Colon (tissue), 2 donors: ENCODE measurements around the gene GRHL3.

Experiments used
- FAIRE-seq: peaks from 2 replicates; lab custom pipeline; 2012; peaks lifted over from hg19 to GRCh38; lab: Jason Lieb, UNC
- donor health status: control.
- donor health status: control.

The GRHL3 gene

DNA sequence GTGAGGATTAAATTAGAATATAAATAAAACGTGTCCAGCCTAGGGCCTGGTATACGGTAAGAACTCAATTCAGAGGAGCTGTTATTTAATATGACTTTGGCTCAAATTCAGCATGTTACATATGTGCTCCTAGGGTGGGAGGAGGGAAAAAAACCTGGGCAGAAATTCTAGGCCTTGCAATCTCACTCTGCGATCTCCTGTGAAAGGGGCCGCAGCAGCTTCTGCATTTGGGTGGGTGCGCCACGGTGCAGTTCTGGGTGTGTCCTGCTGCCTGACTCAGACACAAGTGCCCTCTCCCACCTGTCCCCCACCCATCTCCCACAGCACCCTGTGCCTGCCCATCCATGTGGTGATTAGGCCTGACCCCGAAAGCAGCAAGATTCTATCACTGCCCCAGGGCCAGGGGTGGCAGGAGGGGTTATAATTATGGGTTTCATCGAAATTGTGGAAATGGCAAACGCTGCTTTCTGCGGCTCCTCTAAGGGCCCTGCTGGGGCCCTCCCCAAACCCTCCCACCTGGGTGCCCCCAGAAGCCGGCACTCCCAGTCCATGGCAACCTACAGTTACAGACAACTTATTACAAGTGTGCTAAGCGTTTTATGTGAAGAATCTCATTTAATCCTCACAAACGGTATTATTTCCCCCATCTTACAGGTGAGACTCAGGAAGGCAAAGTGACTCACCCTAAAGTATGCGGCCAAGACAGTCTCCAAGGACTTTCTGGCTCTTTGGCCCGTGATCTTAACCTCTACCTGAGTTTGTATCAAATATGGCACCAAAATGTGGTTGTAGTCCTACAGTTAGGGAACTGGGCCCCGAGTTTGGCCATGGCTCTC lies 25.5 kb upstream of the GRHL3 start:
- FAIRE-seq: no peak

DNA sequence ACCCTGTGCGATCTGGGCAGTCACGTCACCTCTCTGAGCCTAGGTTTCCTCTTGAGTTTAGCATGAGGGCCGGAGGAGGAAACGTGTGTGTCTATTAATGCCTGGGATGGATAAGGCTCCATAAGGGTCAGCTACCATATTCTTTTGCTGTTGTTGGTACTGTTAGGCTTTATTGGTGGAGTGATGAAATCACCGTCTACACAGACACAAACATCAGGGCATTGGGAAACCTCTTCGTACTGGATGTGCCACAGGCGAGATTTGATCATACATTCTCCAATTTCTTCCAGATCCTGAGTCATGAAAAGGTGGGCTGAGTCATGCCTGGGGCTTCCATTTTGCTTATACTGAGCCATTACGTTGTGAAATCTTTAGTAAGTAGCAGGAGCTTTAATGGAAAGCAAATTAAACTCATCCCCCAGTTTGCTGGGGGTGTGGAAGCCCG lies 24.9 kb upstream of the GRHL3 start:
- no peak for FAIRE-seq

DNA sequence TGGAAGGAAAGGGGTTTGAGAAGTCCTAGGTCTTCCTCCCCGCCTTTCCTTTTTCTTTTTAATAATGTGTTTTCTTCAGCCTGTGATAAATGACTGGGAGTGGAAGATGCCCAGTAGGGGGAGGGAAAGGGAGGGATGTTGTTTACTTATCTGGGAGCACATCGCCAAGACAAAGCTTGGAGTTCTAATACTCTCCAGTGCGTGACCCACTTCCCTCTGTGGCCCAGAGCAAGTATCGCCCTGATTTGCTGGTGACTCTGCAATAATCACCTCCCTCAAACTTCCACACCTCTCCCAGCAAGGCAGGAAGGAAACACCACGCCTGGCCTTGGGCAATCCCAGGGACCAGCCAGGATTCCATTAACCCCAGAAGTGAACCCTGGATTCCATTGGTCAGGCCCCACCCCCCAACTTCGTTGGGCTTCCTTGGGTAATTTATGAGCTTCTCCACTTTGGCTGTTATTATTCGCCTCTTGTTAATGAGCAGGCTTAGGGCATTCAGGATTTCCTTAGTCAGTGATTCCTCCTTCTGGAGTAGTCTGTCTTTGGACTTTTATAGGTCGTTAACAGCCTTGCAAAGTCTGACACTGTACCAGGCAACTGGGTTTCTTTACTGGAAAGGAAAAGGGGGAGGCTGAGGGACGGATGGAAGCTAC lies 24.3 kb upstream of the GRHL3 start:
- FAIRE-seq: no peak

DNA sequence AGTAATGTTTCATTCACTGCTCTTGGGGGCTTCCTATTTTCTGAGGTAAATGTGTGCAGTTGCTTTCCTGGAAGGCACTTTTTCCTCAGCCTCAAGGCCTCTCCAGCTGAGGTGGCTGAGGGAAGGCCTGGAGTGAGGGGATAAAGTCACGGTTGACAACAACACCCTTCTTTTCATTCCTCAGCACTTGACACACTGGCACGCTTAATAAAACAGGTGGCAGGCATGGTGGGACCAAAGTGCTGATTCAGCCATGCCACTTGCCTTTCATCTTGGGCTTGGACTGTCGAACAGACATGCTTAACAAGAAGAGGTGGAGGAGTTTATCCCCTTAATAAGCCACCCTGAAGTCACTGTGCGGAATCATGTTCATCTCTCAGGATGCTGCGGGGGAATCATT lies 23.6 kb upstream of the GRHL3 start:
- FAIRE-seq: no peak

DNA sequence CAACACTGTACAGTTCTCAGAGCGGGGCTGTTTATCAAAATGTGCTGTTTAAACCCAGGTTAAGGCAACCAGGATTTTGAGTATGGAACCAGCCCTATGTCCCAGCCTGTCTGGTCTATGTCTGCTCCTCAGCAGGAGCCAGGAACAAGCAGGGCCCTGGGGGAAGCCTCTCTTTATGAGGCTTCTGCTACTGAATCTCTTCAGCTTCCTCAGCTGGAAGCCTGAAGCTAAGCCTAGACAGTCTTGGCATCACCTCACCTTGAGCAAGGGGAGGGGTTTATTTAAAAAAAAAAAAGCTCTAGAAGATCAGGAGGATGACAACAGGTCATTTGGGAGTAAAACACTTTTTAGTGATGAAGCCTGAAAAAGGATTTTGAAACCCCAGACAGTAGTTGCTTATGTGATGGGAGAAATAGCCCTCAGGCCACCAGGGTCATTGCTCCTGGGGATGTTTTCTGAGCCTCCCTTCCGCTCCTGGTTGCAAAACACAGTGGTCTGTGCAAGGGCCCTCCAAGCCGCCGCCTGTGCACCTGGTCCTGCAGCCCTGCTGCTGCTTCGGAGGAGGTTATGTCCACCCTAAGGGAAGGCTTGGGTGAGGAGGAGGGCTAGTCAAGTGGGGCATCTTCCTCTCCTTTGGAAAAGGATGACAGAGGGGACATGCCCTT lies 21.8 kb upstream of the GRHL3 start:
- no peak for FAIRE-seq

DNA sequence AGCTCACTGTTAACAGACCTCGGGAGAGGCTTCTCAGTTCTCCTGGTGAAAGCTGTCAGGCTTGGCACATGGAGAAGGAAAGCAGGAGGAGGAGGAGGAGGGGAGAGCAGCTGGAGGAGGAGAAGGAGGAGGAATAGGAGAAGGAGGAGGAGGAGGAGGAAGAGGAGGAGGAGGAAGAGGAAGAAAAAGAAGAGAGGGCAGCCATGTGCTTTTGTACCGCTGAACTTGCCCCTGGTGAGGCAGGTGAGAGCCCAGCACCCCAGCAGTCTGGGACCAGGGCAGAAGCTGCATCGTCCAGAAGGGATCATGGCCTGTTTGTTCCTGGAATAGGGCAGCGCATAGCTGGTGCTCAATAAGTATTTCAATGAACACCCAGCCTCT lies 21.3 kb upstream of the GRHL3 start:
- no peak for FAIRE-seq

DNA sequence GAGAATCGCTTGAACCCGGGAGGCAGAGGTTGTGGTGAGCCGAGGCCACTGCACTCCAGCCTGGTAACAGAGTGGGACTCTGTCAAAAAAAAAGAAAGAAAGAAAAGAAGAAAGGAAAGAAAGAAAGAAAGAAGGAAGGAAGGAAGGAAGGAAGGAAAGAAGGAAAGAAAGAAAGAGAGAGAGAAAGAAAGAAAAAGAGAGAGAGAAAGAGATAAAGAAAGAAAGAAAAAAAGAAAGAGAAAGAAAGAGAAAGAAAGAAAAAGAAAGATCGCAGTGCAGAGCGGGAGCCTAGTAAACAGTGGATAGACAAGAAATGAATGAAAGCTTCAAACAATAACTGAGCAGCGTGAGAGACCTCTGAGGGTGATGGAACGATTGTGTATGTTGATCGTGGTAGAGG lies 20.6 kb upstream of the GRHL3 start:
- FAIRE-seq: no peak

DNA sequence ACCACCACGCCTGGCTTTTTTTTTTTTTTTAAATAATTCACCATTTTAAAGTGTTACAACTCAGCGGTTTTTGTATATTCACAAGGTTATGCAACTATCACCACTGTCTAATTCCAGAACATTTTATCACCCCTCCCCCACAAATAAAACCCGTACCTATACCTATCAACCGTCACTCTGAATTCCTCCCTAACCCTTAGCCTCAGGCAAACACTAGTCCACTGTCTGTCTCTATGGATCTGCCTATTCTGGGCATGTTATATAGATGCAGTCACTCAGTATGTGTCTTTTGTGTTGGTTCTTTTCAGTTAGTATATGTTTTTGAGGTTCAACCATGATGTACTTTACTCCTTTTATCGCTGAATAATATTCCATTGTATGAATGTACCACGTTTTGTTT lies 19.3 kb upstream of the GRHL3 start:
- FAIRE-seq: no peak

DNA sequence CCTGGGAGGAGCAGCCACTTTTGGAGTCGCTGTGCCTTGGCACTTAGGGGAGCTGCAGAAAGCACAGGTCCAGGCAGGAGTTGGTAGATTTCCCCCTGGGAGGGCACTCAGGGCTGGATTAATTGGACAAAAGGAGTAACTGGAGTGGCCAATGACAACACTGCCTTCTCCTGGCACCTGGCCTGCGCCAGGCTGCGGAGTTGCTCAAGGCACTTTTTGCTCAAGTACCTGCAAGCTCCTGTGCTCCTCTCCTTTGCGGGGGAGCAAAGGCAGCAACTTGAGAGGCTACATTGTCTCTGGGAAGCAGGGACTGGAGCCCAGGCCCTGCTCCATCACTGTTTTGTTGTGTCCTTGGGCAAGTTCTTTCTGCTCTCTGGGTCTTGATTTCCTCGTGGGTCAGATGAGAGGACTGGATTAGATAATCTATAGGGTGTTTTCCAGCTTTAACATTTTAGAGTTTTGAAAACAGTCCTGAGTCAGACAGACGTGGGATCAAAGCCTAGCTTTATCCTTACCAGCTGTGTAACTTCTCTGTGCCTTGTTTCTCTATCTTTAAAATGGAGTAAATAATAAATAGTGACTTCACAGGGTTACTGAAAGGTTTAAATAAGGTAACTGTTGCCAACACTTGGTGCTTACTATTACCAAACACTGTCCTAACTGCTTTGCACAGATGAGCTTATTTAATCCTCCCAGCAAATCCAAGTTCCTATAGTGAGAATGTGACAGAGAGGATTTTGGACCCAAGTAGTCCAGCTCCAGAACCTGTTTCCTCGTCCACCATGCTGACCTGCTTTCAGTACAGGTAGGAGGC lies 18.0 kb upstream of the GRHL3 start:
- no peak for FAIRE-seq

DNA sequence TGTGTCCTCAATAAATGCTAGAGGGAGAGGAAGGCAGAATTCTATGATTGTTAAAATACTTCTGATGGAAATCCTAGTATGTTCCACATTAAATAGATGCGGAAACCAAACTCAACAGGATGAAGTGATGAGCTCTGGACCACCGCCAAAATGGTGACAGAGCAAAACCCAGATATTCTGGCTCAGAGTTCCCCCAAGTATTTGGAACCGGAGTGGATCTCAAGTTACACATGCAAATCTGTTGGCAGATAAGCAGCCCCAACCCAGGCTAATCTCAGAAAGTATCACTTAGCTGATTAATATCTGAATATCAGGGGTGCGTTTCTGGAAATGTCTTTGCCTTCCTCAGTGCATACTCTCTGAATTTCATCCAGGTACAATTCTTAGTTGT lies 17.4 kb upstream of the GRHL3 start:
- FAIRE-seq: no peak

DNA sequence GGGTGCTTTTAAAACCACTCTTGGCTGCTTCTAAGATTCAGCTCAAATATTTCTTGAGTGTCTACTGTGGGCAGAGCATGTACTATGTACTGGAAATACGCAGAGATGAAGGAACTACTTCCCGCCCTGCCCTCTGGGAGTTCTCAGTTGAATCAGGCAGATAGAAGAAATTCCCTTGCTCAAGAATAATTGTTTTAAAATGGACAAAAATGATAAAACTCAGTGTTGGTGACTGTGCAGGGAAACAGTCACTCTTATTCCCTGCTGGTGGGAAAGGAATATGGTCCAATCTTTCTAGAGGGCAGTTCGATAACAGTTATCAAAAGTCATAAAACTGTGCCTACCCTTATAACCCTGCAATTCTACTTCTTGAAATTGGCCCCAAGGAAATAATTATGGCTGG lies 16.9 kb upstream of the GRHL3 start:
- FAIRE-seq: no peak

DNA sequence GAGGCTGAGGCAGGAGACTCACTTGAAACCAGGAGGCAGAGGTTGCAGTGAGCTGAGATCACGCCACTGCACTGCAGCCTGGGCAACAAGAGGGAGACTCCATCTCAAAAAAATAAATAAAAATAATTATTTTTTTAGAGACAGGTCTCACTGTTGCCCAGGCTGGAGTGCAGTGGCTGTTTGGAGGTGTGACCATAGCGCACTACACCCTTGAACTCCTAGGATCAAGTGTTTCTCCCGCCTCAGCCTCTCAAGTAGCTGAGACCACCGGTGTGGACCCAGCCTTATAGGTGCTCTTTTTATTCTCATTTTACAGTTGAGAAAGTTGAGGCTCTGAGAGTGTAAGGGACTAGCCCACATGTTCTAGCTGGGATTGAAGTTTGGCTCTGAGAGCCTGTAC lies 15.6 kb upstream of the GRHL3 start:
- no peak for FAIRE-seq

DNA sequence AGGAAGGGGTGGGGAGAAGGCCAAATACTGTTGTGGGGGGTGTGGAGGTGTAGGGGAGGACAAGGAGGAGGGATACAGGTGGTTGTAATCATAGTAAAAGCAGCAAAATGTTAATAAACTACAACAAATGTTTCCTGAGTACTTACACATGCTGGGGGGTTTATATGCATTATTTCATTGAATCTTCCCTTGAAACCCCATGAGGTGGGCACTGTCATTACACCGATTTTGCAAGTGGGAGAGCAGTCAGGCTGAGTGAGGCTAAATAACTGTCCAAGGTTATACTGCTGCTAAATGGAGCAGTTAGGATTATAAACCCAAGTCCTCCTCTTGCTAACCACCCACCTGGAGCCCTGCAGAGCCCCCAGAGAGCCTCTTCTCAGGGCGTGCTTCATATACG lies 14.4 kb upstream of the GRHL3 start:
- no peak for FAIRE-seq

DNA sequence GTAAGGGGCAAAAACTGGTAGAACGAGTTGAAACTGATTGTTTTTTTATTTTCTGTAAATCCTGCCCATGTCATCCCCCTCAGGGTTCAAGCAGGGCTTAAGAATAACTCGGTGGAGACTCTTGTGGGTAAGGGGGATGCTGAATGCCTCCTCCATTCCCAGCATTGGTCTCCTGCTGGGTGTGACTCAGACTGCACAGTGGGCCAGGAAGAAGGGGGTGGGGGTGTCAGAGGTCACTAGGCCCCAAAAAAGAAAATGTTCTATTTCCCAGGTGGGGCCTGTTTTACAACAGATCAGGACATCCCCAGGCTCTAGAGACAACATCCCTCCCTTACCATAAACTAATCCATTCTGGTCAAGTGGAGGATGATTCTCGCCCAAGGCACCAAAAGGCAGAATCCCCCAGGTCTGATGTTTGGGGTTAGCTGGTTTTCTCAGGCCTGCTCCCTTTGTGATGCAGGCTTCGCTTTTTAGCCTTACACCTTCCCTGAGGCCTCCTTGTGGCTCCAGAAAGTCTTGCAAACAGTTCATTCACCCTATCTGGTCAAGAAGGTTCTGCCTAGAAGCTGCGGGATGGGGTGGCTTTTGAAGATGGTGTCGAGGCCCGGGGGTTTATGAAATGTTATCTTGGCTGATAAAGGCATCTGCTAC lies 10.7 kb upstream of the GRHL3 start:
- no peak for FAIRE-seq

DNA sequence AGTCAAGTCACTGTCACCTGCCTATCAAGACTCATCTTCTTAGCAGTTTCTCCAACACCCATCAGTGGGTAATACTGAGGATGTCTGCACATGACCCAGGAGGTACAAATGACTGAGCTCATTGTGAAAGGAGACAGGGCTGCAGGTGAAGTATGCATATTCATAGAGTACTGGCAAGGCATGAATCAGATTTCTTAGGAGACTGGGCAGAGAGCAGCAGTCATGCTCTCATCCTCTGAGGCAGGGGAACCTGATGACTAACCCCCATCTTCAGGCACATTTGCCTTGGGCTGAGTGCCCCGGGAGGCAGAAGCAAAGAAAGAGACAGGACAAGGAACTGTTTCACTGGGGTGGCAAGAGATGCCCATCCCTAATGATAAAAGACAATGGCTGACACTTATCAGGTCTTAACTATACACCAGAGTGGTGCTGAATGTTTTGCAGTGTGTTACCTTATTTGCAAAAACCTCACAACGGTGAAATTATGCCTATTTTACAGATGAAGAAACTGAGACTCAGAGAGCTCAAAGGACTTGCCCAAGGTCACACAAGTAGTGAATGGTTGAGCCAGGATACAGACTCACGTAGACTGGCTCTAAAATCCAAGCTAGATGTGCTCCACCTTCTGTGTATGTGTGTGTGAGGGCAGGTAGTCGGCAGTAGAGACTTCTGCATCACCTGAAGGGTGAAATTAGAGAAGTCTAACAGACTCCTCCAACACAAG lies 9.2 kb upstream of the GRHL3 start:
- no peak for FAIRE-seq

DNA sequence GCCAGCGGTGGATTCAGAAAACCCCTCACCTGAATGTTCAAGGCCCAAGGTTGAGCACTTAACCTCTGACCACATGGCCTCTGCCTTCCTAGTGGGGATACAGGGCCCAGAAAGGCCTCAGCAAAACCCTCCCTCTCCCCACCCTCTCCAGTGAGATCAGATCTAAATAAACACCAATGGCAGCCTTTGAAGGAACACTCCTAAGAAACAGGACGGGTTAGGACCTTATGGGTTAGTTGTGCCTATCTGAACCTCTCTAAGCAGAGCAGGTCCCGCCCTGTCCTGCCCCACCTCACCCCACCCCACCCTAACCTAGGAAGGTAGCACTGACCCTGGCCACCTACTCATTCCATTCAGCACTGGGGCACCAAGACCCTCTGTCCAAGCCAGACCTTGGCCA lies 7.9 kb upstream of the GRHL3 start:
- no peak for FAIRE-seq

DNA sequence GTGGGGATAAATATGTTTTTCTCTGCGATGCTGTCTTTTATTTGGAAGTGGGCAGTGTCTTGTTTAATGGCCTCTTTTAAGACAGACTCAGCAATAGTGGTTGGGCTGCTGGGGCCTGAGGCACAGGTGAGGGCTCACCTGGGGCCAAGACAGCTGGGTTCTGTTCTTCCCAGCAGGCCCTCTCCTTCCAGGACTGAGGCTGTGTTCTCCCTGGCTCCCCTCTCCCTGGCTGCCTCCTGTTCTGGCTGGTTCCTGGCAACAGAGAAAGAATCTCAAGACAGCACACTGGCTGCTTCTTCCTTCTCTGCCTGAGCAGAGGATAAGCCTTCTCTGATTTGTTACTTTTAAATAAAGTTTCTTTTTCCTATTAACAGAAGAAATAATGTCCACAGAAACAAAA lies 7.4 kb upstream of the GRHL3 start:
- FAIRE-seq: no peak

DNA sequence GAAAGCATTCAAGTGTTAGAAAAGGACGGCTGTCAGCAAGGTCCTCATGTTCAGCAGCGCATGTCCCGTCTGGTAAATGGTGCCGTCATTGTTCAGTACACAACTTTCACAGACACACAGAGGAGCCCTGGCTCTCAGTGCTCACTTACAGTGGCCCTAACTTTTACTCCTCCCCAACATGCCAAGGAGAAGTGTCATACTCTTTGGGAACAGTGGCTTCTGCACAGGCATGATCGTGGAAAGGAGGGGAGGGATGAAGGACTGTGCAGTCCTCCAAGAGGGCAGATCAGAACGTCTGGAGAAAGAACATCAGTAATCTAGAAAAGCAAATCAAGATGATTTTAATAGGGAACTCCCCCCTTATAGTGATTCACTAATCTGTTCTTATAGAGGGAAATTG lies 3.8 kb upstream of the GRHL3 start:
- no peak for FAIRE-seq

DNA sequence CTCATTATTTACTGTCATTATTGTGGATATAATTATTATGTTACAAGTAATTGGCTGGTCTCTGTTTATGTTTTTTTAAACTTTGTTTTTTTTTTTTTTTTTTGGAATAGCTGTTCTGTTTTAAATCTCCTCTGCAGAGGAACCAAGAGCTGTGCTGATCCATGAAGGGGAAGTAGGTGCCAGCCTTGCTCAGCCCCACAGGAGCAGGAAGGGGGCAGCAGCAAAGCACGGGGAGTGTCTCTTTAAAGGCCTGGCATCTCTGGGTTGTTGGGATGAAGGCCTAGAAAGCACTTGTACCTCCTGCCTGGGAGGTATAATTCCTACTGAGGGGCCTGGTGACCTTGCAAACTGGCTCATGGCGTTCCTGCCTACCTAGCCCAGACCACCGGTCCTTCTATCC lies 2.5 kb upstream of the GRHL3 start:
- FAIRE-seq: no peak

DNA sequence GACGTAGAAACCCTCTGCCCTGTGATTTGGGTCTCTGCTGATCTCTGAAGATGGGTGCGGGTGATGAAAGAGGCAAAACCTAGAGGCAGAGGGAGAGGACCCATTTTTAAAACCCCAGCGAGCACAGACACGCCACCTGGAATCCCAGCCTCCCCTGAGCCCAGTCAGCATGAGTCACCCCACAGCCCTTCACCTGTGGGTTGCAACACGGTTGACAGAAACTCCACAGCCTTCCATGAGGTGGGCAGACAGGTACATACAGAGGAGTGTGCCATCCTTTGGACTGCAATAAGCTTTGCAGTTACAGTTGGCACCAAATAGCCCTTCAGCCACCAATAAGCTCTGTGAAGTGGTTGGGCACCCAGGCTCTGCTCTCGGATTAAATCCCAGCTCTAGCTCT lies 2.1 kb upstream of the GRHL3 start:
- FAIRE-seq: no peak

DNA sequence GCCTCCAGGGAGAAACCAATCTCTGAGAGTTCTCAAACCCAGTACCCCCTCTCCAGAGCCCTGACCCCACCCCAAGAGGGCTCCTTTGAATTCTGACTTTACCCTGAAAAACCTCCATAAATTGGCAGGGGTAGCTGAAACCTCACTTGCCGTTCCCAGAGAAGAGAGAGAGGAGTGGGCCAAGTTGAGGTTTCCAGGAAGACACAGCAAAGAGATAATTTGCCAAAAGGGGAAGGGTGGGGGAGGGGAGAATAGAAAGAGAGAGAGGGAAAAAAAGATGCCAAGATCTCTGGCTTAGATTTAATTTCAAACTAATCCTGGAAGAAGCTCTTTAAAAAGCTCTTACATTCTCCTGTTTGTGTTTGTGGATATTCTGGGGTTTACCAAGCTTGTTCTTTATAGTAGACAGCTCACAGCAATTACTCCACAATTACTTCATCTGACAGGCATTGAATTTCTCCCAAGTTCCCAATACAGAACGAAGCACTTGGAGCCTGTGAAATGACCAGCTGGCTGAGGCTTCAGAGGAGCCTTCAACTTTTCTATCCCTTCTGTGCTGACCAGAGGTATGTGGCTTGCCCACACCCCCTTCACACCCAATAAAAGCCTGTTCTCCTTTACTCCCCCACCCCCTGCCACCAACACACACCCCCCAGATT lies 1.1 kb upstream of the GRHL3 start:
- FAIRE-seq: no peak
